ENCODE results near the gene UGDH. TPM values are rescaled to one million over a fixed set of nuclear protein-coding genes. Genes with fewer than 3 reads are reported as not detected.

UGDH gene
- total RNA-seq, 1 experiment from 2014 or later = 104 TPM

DNA sequence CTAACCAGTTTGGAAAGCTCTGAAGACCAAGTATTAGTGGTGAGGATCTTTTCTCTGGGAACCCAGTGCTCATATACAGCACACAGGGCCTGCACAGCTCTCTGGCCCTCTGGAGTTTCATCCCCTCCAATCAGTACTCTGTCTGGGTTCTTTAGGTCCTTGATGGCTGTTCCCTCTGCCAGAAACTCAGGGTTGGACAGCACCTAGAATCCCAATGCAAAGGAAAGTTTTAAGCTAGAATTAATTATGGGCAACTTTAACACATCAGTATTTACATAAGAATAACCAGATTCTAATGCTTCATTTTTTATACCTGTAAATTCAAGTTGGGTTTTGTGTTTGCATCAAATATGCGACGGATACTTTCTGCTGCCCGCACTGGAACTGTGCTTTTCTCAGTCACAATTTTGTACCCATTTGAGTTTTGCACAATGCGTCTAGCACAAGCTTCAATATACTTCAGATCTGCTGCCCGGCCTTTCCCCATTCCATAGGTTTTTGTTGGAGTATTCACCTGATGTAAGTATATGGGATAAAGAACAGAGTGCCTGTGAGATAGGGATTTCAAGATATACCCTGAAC lies 16.8 kb downstream of the UGDH start:
- Histone ChIP-seq H2AFZ (ENCODE audit: low read length) (no peak overlapping the region), H3K23ac (ENCODE audit: insufficient read length, low read depth, low read length) (no peak overlapping the region), H3K23me2 (ENCODE audit: insufficient read length, low read depth, low read length, poor library complexity, severe bottlenecking) (no peaks in the 10 kb centered on the region), H3T11ph (ENCODE audit: low read length) (no peak overlapping the region), H2BK120ac (ENCODE audit: low read depth, low read length, poor library complexity, severe bottlenecking) (no peak overlapping the region), H3K14ac (ENCODE audit: insufficient read depth, low read length) (no peak overlapping the region), H4K8ac (replicated peaks; ENCODE audit: insufficient read length, low read depth, low read length) (no peak overlapping the region), H2AK5ac (ENCODE audit: insufficient read length, low read length) (no peak overlapping the region), H3K79me1 (ENCODE audit: insufficient read depth, low read depth, low read length, poor library complexity, severe bottlenecking) (no peaks in the 10 kb centered on the region), H2BK20ac (ENCODE audit: low read depth, low read length, poor library complexity, severe bottlenecking) (no peak overlapping the region), H3K79me2 (ENCODE audit: insufficient read depth, low read length) (no peaks in the 10 kb centered on the region), H3K27me3 (ENCODE audit: insufficient read depth, low read length) (no peaks in the 10 kb centered on the region), H3K9me3 (ENCODE audit: control insufficient read depth, low read depth, low read length) (no peaks in the 10 kb centered on the region), H3K27ac (ENCODE audit: insufficient read length, low read depth, low read length) (no peak overlapping the region), H2BK12ac (ENCODE audit: insufficient read length, low read depth, low read length) (no peak overlapping the region), H4K91ac (ENCODE audit: insufficient read length, low read depth, low read length) (no peak overlapping the region), H2BK5ac (ENCODE audit: insufficient read length, low read length) (no peak overlapping the region), H3K9ac (ENCODE audit: extremely low read depth, insufficient read length, low read length) (no peak overlapping the region), H2BK15ac (ENCODE audit: low read depth, low read length) (no peak overlapping the region), H3K4me2 (ENCODE audit: insufficient read depth, insufficient read length, low read length) (no peak overlapping the region), H4K5ac (ENCODE audit: insufficient read length, low read depth, low read length) (no peak overlapping the region), H3K56ac (ENCODE audit: insufficient read length, low read depth, low read length) (no peak overlapping the region), H3K18ac (ENCODE audit: insufficient read length, low read depth, low read length) (no peak overlapping the region), H3K4ac (ENCODE audit: low read depth, low read length) (no peak overlapping the region), H3K4me1 (ENCODE audit: insufficient read depth, low read length) (no peaks in the 10 kb centered on the region), H4K20me1 (ENCODE audit: control insufficient read depth, insufficient read depth, insufficient read length) (no peaks in the 10 kb centered on the region)
- DNase-seq = no peak
- no peaks in the 10 kb centered on the region for H3K4me1 Mint-ChIP-seq
- no peak overlapping the region for H3K27ac Mint-ChIP-seq
- WGBS (ENCODE audit: extremely low coverage, insufficient read length, low lambda C conversion rate) = no CpG with 5 or more reads among the region's 5 CpGs
- TF ChIP-seq, protein P1, sequence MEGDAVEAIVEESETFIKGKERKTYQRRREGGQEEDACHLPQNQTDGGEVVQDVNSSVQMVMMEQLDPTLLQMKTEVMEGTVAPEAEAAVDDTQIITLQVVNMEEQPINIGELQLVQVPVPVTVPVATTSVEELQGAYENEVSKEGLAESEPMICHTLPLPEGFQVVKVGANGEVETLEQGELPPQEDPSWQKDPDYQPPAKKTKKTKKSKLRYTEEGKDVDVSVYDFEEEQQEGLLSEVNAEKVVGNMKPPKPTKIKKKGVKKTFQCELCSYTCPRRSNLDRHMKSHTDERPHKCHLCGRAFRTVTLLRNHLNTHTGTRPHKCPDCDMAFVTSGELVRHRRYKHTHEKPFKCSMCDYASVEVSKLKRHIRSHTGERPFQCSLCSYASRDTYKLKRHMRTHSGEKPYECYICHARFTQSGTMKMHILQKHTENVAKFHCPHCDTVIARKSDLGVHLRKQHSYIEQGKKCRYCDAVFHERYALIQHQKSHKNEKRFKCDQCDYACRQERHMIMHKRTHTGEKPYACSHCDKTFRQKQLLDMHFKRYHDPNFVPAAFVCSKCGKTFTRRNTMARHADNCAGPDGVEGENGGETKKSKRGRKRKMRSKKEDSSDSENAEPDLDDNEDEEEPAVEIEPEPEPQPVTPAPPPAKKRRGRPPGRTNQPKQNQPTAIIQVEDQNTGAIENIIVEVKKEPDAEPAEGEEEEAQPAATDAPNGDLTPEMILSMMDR (conservative IDR thresholded peaks at IDR 0.05) = no peak
- H3K36me3 Mint-ChIP-seq (ENCODE audit: insufficient read depth in 1 of 3, low read depth in 3 of 3) = peaks cover 28 to 78% (median 66%) of the 10 kb centered on the region in 3 experiments; a peak in 6 of 7 replicates
- H3K4me3 Mint-ChIP-seq = no peak overlapping the region
- no peaks in the 10 kb centered on the region for H3K9me3 Mint-ChIP-seq
- no peaks in the 10 kb centered on the region for H3K27me3 Mint-ChIP-seq (ENCODE audit: low read depth)
